HEK293T (cell line): ENCODE results near the gene SGCA.

Source experiments
- CTCF ChIA-PET: fragments of 350-600 bp; formaldehyde crosslinking; extraction: SDS; loops from one replicate; lab custom pipeline; 2021; ENCODE audit warnings: antibody characterized with exemption, inconsistent platforms; lab: Yijun Ruan, JAX
- POLR2A ChIA-PET: fragments of 350-600 bp; formaldehyde crosslinking; extraction: SDS; loops from one replicate; lab custom pipeline; 2020; ENCODE audit warnings: antibody characterized with exemption, inconsistent platforms; lab: Yijun Ruan, JAX
- DNase-seq: peaks from one replicate; pipeline ENCODE4 v3.0.0; 2012; ENCODE audit warnings: mixed read lengths; ENCODE audit errors: extremely low spot score
- ARNT ChIP-seq: fragments of 450-650 bp; IDR thresholded peaks from 2 replicates; pipeline ENCODE4 v1.6.1; 2017; ENCODE audit warnings: mild to moderate bottlenecking
- BHLHE40 ChIP-seq: fragments of 450-650 bp; IDR thresholded peaks from 2 replicates; pipeline ENCODE4 v1.6.1; 2016; ENCODE audit warnings: mild to moderate bottlenecking, moderate library complexity, borderline replicate concordance
- CTBP1 ChIP-seq: fragments of 450-650 bp; IDR thresholded peaks from 2 replicates; pipeline ENCODE4 v1.6.1; 2016; ENCODE audit warnings: borderline replicate concordance
- ELF4 ChIP-seq: fragments of 450-650 bp; IDR thresholded peaks from 2 replicates; pipeline ENCODE4 v1.6.1; 2017; ENCODE audit warnings: antibody characterized with exemption
- FOXA1 ChIP-seq: fragments of 450-650 bp; IDR thresholded peaks from 2 replicates; pipeline ENCODE4 v1.6.1; 2016; ENCODE audit warnings: mild to moderate bottlenecking
- FOXK2 ChIP-seq: fragments of 450-650 bp; IDR thresholded peaks from 2 replicates; pipeline ENCODE4 v1.6.1; 2016; ENCODE audit warnings: mild to moderate bottlenecking
- FOXM1 ChIP-seq: fragments of 450-650 bp; IDR thresholded peaks from 2 replicates; pipeline ENCODE4 v1.6.1; 2017; ENCODE audit warnings: mild to moderate bottlenecking, borderline replicate concordance
- HDGF ChIP-seq: fragments of 450-650 bp; IDR thresholded peaks from 2 replicates; pipeline ENCODE4 v1.6.1; 2017; ENCODE audit warnings: antibody characterized with exemption, borderline replicate concordance
- L3MBTL2 ChIP-seq: fragments of 450-650 bp; conservative IDR thresholded peaks from 2 replicates; pipeline ENCODE4 v1.6.1; 2016; ENCODE audit warnings: mild to moderate bottlenecking
- LEF1 ChIP-seq: fragments of 450-650 bp; IDR thresholded peaks from 2 replicates; pipeline ENCODE4 v1.6.1; 2017; ENCODE audit warnings: mild to moderate bottlenecking, borderline replicate concordance
- NFRKB ChIP-seq: fragments of 450-650 bp; IDR thresholded peaks from 2 replicates; pipeline ENCODE4 v1.6.1; 2016; ENCODE audit warnings: mild to moderate bottlenecking, moderate library complexity
- SP1 ChIP-seq: fragments of 450-650 bp; IDR thresholded peaks from 2 replicates; pipeline ENCODE4 v1.6.1; 2017
- SUZ12 ChIP-seq: fragments of 450-650 bp; IDR thresholded peaks from 2 replicates; pipeline ENCODE4 v1.6.1; 2016; ENCODE audit warnings: mild to moderate bottlenecking
- TARDBP ChIP-seq: fragments of 450-650 bp; IDR thresholded peaks from 2 replicates; pipeline ENCODE4 v1.6.1; 2016
- ZNF384 ChIP-seq: fragments of 450-650 bp; IDR thresholded peaks from 2 replicates; pipeline ENCODE4 v1.6.1; 2016
- TF ChIP-seq, protein P1 (sequence below): fragments of 450-650 bp; IDR thresholded peaks from 2 replicates; pipeline ENCODE4 v1.6.1; 2016

Gene SGCA

GRCh38 chr17:50214976-50215760 lies 49.4 kb downstream of the SGCA start:
- TF ChIP-seq LEF1 (no peak), NFRKB (no peak), CTBP1 (no peak), SUZ12 (no peak), ARNT (no peak), HDGF (no peak), BHLHE40 (no peak), SP1 (no peak), FOXA1 (no peak), FOXK2 (no peak), ZNF384 (no peak), ELF4 (no peak), FOXM1 (no peak), TARDBP (no peak)
- TF ChIP-seq, protein P1, sequence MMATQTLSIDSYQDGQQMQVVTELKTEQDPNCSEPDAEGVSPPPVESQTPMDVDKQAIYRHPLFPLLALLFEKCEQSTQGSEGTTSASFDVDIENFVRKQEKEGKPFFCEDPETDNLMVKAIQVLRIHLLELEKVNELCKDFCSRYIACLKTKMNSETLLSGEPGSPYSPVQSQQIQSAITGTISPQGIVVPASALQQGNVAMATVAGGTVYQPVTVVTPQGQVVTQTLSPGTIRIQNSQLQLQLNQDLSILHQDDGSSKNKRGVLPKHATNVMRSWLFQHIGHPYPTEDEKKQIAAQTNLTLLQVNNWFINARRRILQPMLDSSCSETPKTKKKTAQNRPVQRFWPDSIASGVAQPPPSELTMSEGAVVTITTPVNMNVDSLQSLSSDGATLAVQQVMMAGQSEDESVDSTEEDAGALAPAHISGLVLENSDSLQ = no peak
- POLR2A ChIA-PET = interaction anchor here (1.4 kb wide), 1 partner anchor 63 kb away, joined by 5 read pairs; no protein-coding TSS in a partner anchor
- no peak for DNase-seq
- CTCF ChIA-PET = interaction anchor here (0.8 to 1.9 kb wide), 3 partner anchors 14 to 147 kb away, joined by 3 to 12 read pairs (median 6); partner anchors contain the start of gene COL1A1

DNA sequence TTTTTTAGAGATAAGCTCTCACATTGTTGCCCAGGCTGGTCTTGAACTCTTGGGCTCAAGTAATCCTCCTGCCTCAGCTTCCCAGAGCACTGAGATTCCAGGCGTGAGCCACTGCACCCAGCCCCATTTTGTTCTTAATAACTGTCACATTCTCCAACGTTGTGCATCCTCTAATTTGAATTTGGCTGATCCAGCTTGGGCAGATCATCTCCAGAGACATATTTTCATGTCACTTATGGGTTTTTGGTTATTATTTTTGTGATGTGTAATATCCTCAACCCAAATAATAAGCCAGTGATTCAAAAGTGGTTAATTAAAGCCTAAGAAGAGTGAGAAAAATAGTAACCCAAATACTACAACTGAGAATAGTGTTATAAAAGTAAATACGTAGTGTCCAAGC lies 51.8 kb downstream of the SGCA start:
- ChIA-PET CTCF (interaction anchor here (0.6 to 1.8 kb wide), 4 partner anchors 13 to 636 kb away, joined by 3 to 5 read pairs (median 5); partner anchors contain the start of gene COL1A1), POLR2A (interaction anchor here (1.3 kb wide), 1 partner anchor 66 kb away, joined by 3 read pairs; no protein-coding TSS in a partner anchor)
- TF ChIP-seq HDGF (no peak), ARNT (no peak), FOXK2 (no peak), ELF4 (no peak)
- no peak for DNase-seq

GRCh38 chr17:50218071-50218759 lies 52.4 kb downstream of the SGCA start:
- ChIA-PET CTCF (interaction anchor here (0.6 to 1.2 kb wide), 2 partner anchors 14 to 637 kb away, joined by 3 to 5 read pairs; no protein-coding TSS in a partner anchor), POLR2A (interaction anchor here (0.7 to 1.3 kb wide), 2 partner anchors 66 to 91 kb away, joined by 3 read pairs; no protein-coding TSS in a partner anchor)
- DNase-seq = no peak
- no peak for TF ChIP-seq ARNT
- no peak for TF ChIP-seq BHLHE40
- TF ChIP-seq ZNF384 = no peak
- TF ChIP-seq HDGF = no peak
- no peak for TF ChIP-seq FOXM1
- TF ChIP-seq FOXK2 = no peak
- TF ChIP-seq FOXA1 = no peak
- TF ChIP-seq L3MBTL2 = no peak

GRCh38 chr17:50218771-50219315 lies 53.0 kb downstream of the SGCA start:
- no peak for TF ChIP-seq FOXK2
- TF ChIP-seq SP1 = no peak
- TF ChIP-seq TARDBP = no peak
- TF ChIP-seq CTBP1 = no peak
- no peak for TF ChIP-seq L3MBTL2
- TF ChIP-seq LEF1 = no peak
- no peak for TF ChIP-seq HDGF
- TF ChIP-seq ELF4 = no peak
- TF ChIP-seq ARNT = no peak
- ChIA-PET POLR2A (interaction anchor here (0.7 kb wide), 1 partner anchor 90 kb away, joined by 3 read pairs; no protein-coding TSS in a partner anchor), CTCF (interaction anchor here (2.0 kb wide), 1 partner anchor 17 kb away, joined by 7 read pairs; the partner anchor contains the start of gene COL1A1)
- DNase-seq = no peak

GRCh38 chr17:50219342-50219741 lies 53.5 kb downstream of the SGCA start:
- no peak for DNase-seq
- ChIA-PET CTCF (interaction anchor here (0.6 to 2.0 kb wide), 2 partner anchors 18 to 53 kb away, joined by 4 to 7 read pairs; partner anchors contain the start of gene COL1A1), POLR2A (no interaction called here)
- no peak for TF ChIP-seq SUZ12
- no peak for TF ChIP-seq FOXM1
- no peak for TF ChIP-seq FOXA1
- TF ChIP-seq SP1 = no peak
- TF ChIP-seq ARNT = no peak
- TF ChIP-seq NFRKB = no peak
- no peak for TF ChIP-seq LEF1
- no peak for TF ChIP-seq FOXK2
- TF ChIP-seq L3MBTL2 = no peak
- TF ChIP-seq, protein P1 = no peak

DNA sequence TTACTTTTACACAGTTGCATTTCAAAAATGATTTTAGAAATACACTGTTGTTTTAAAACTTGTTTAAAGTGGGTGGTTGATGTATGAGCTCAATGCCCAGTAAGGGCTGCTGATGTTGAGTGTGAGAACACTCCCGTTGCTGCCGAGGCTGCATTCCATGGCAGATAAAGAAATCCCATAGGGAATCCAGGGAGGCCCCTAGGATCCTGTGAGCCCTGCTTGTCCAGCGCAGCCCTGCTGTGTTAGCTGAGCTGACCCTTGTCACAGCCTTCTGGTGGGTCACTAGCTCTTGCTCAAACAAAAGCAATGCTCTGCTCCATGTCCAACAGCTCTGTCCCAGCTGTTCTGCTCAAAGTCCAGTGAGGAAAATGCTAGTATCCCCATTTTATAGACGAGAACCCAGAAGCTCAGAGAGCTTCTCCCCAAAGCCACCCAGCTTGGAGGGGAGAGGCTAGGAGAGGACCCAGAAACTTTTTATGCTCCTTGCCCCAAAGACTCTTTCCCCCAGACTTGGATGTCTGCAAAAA lies 54.2 kb downstream of the SGCA start:
- TF ChIP-seq ELF4 = no peak
- no peak for TF ChIP-seq BHLHE40
- POLR2A ChIA-PET = interaction anchor here (1.1 kb wide), 1 partner anchor 59 kb away, joined by 5 read pairs; no protein-coding TSS in a partner anchor
- no peak for DNase-seq
- CTCF ChIA-PET = interaction anchor here (0.5 to 2.0 kb wide), 4 partner anchors 18 to 310 kb away, joined by 3 to 7 read pairs (median 4); partner anchors contain the start of gene COL1A1
